Measurements from ENCODE around the gene CNTN1.

The CNTN1 gene

GRCh38 chr12:40655451-40655850 lies 36.8 kb upstream of the CNTN1 start:
- Histone ChIP-seq H3K36me3 (ENCODE audit: control insufficient read depth, insufficient read depth, low read length) (no peaks in the 10 kb centered on the region), H3K4me1 (ENCODE audit: control insufficient read depth, insufficient read depth, low read length) (no peaks in the 10 kb centered on the region), H3K9me3 (ENCODE audit: control insufficient read depth, insufficient read depth, low read length) (no peaks in the 10 kb centered on the region; the same call in 1 of the 2 replicates), H3K27me3 (ENCODE audit: control insufficient read depth, insufficient read depth, low read length) (no peaks in the 10 kb centered on the region), H3K4me3 (ENCODE audit: low read length) (no peak overlapping the region), H3K27ac (ENCODE audit: low read length) (no peak overlapping the region)
- DNase-seq (ENCODE audit: low read depth, low spot score): no peak
- no CpG with 5 or more reads among the region's 1 CpG for whole genome bisulfite sequencing (ENCODE audit: insufficient coverage, insufficient read length)

GRCh38 chr12:40662366-40662765 lies 29.9 kb upstream of the CNTN1 start:
- Histone ChIP-seq H3K27me3 (ENCODE audit: control insufficient read depth, insufficient read depth, low read length) (no peaks in the 10 kb centered on the region), H3K4me1 (ENCODE audit: control insufficient read depth, insufficient read depth, low read length) (no peaks in the 10 kb centered on the region), H3K27ac (ENCODE audit: low read length) (no peak overlapping the region), H3K36me3 (ENCODE audit: control insufficient read depth, insufficient read depth, low read length) (no peaks in the 10 kb centered on the region), H3K4me3 (ENCODE audit: low read length) (no peak overlapping the region), H3K9me3 (ENCODE audit: control insufficient read depth, insufficient read depth, low read length) (no peaks in the 10 kb centered on the region; the same call in 1 of the 2 replicates)
- no peak for DNase-seq (ENCODE audit: low read depth, low spot score)
- WGBS (ENCODE audit: insufficient coverage, insufficient read length): no CpG with 5 or more reads among the region's 4 CpGs

- Histone ChIP-seq H3K27ac (ENCODE audit: low read length) (no peak overlapping the region), H3K9me3 (ENCODE audit: control insufficient read depth, insufficient read depth, low read length) (no peaks in the 10 kb centered on the region; the same call in 1 of the 2 replicates), H3K36me3 (ENCODE audit: control insufficient read depth, insufficient read depth, low read length) (no peaks in the 10 kb centered on the region), H3K27me3 (ENCODE audit: control insufficient read depth, insufficient read depth, low read length) (no peaks in the 10 kb centered on the region), H3K4me3 (ENCODE audit: low read length) (no peak overlapping the region), H3K4me1 (ENCODE audit: control insufficient read depth, insufficient read depth, low read length) (no peaks in the 10 kb centered on the region)
- no CpG with 5 or more reads among the region's 1 CpG for WGBS (ENCODE audit: insufficient coverage, insufficient read length)
- DNase-seq (ENCODE audit: low read depth, low spot score): no peak
These were observed 28.5 kb upstream of the CNTN1 start for GRCh38 chr12:40663781-40664180.

GRCh38 chr12:40668099-40668529 lies 24.1 kb upstream of the CNTN1 start:
- H3K36me3 ChIP-seq (ENCODE audit: control insufficient read depth, insufficient read depth, low read length): no peaks in the 10 kb centered on the region
- no peak for DNase-seq (ENCODE audit: low read depth, low spot score)
- H3K9me3 ChIP-seq (ENCODE audit: control insufficient read depth, insufficient read depth, low read length): no peaks in the 10 kb centered on the region
- no peaks in the 10 kb centered on the region; the same call in 1 of the 2 replicates for H3K4me1 ChIP-seq (ENCODE audit: control insufficient read depth, insufficient read depth, low read length)
- no peak overlapping the region for H3K27ac ChIP-seq (ENCODE audit: low read length)
- no CpG with 5 or more reads among the region's 1 CpG for WGBS (ENCODE audit: insufficient coverage, insufficient read length)
- H3K4me3 ChIP-seq (ENCODE audit: low read length): no peak overlapping the region
- no peaks in the 10 kb centered on the region for H3K27me3 ChIP-seq (ENCODE audit: control insufficient read depth, insufficient read depth, low read length)

GRCh38 chr12:40672741-40673271 lies 19.4 kb upstream of the CNTN1 start:
- no peak for DNase-seq (ENCODE audit: low read depth, low spot score)

GRCh38 chr12:40681148-40681547 lies 11.1 kb upstream of the CNTN1 start:
- no CpG with 5 or more reads among the region's 2 CpGs for WGBS (ENCODE audit: insufficient coverage, insufficient read length)
- Histone ChIP-seq H3K4me1 (ENCODE audit: control insufficient read depth, insufficient read depth, low read length) (no peaks in the 10 kb centered on the region), H3K27ac (ENCODE audit: low read length) (no peak overlapping the region), H3K9me3 (ENCODE audit: control insufficient read depth, insufficient read depth, low read length) (no peaks in the 10 kb centered on the region), H3K4me3 (ENCODE audit: low read length) (no peak overlapping the region), H3K36me3 (ENCODE audit: control insufficient read depth, insufficient read depth, low read length) (no peaks in the 10 kb centered on the region), H3K27me3 (ENCODE audit: control insufficient read depth, insufficient read depth, low read length) (no peaks in the 10 kb centered on the region)
- DNase-seq (ENCODE audit: low read depth, low spot score): no peak

More at GRCh38 chr12:40672741-40673271, 19.4 kb upstream of the CNTN1 start:
- H3K9me3 ChIP-seq (ENCODE audit: control insufficient read depth, insufficient read depth, low read length): no peaks in the 10 kb centered on the region
- H3K36me3 ChIP-seq (ENCODE audit: control insufficient read depth, insufficient read depth, low read length): no peaks in the 10 kb centered on the region
- no peak overlapping the region for H3K27ac ChIP-seq (ENCODE audit: low read length)
- H3K27me3 ChIP-seq (ENCODE audit: control insufficient read depth, insufficient read depth, low read length): no peaks in the 10 kb centered on the region
- no peak overlapping the region for H3K4me3 ChIP-seq (ENCODE audit: low read length)
- no CpG with 5 or more reads among the region's 2 CpGs for WGBS (ENCODE audit: insufficient coverage, insufficient read length)
- H3K4me1 ChIP-seq (ENCODE audit: control insufficient read depth, insufficient read depth, low read length): no peaks in the 10 kb centered on the region; the same call in 1 of the 2 replicates

GRCh38 chr12:40684986-40685385 lies 7.3 kb upstream of the CNTN1 start:
- Histone ChIP-seq H3K27ac (ENCODE audit: low read length) (no peak overlapping the region), H3K4me1 (ENCODE audit: control insufficient read depth, insufficient read depth, low read length) (no peaks in the 10 kb centered on the region; the same call in 1 of the 2 replicates), H3K27me3 (ENCODE audit: control insufficient read depth, insufficient read depth, low read length) (no peaks in the 10 kb centered on the region), H3K4me3 (ENCODE audit: low read length) (no peak overlapping the region), H3K9me3 (ENCODE audit: control insufficient read depth, insufficient read depth, low read length) (no peaks in the 10 kb centered on the region), H3K36me3 (ENCODE audit: control insufficient read depth, insufficient read depth, low read length) (no peaks in the 10 kb centered on the region)
- no CpG with 5 or more reads among the region's 4 CpGs for WGBS (ENCODE audit: insufficient coverage, insufficient read length)
- DNase-seq (ENCODE audit: low read depth, low spot score): no peak

GRCh38 chr12:40688085-40688725 lies 4.0 kb upstream of the CNTN1 start:
- H3K36me3 ChIP-seq (ENCODE audit: control insufficient read depth, insufficient read depth, low read length): no peaks in the 10 kb centered on the region
- H3K27me3 ChIP-seq (ENCODE audit: control insufficient read depth, insufficient read depth, low read length): peaks cover 1% of the 10 kb centered on the region
- no peak for DNase-seq (ENCODE audit: low read depth, low spot score)
- no peaks in the 10 kb centered on the region for H3K9me3 ChIP-seq (ENCODE audit: control insufficient read depth, insufficient read depth, low read length)
- WGBS (ENCODE audit: insufficient coverage, insufficient read length): no CpG with 5 or more reads among the region's 8 CpGs
- no peak overlapping the region for H3K27ac ChIP-seq (ENCODE audit: low read length)
- no peak overlapping the region for H3K4me3 ChIP-seq (ENCODE audit: low read length)
- H3K4me1 ChIP-seq (ENCODE audit: control insufficient read depth, insufficient read depth, low read length): no peaks in the 10 kb centered on the region; the same call in 1 of the 2 replicates

- Histone ChIP-seq H3K36me3 (ENCODE audit: control insufficient read depth, insufficient read depth, low read length) (no peaks in the 10 kb centered on the region), H3K9me3 (ENCODE audit: control insufficient read depth, insufficient read depth, low read length) (no peaks in the 10 kb centered on the region), H3K27me3 (ENCODE audit: control insufficient read depth, insufficient read depth, low read length) (peaks cover 1% of the 10 kb centered on the region), H3K27ac (ENCODE audit: low read length) (no peak overlapping the region), H3K4me1 (ENCODE audit: control insufficient read depth, insufficient read depth, low read length) (no peaks in the 10 kb centered on the region; the same call in 1 of the 2 replicates), H3K4me3 (ENCODE audit: low read length) (no peak overlapping the region)
- no peak for DNase-seq (ENCODE audit: low read depth, low spot score)
- no CpG with 5 or more reads among the region's 2 CpGs for WGBS (ENCODE audit: insufficient coverage, insufficient read length)
These were observed 2.7 kb upstream of the CNTN1 start for GRCh38 chr12:40689576-40689975.

- no CpG with 5 or more reads among the region's 33 CpGs for WGBS (ENCODE audit: insufficient coverage, insufficient read length)
- no peaks in the 10 kb centered on the region for H3K36me3 ChIP-seq (ENCODE audit: control insufficient read depth, insufficient read depth, low read length)
- H3K27ac ChIP-seq (ENCODE audit: low read length): no peak overlapping the region
- peak overlapping the region; percentile 63; the same call in 1 of the 2 replicates for H3K4me3 ChIP-seq (ENCODE audit: low read length)
- H3K4me1 ChIP-seq (ENCODE audit: control insufficient read depth, insufficient read depth, low read length): no peaks in the 10 kb centered on the region; the same call in 1 of the 2 replicates
- no peak for DNase-seq (ENCODE audit: low read depth, low spot score)
- no peaks in the 10 kb centered on the region for H3K9me3 ChIP-seq (ENCODE audit: control insufficient read depth, insufficient read depth, low read length)
- peaks cover 1% of the 10 kb centered on the region for H3K27me3 ChIP-seq (ENCODE audit: control insufficient read depth, insufficient read depth, low read length)
These were observed 547 bp downstream of the CNTN1 start for GRCh38 chr12:40692765-40693206.

Measured in iPS DF 6.9 (cell line).